A673 (cell line): ENCODE measurements around the gene ACE. TPM values are rescaled to one million over a fixed set of nuclear protein-coding genes. Genes with fewer than 3 reads are reported as not detected.

Source experiments
- BruUV-seq: library from RNA; stranded (reverse); fragments of 400-500 nt; replicated peaks from 2 replicates; lab custom pipeline; 2021; lab: Mats Ljungman, UMichigan
- CTCF ChIA-PET: fragments of 300-600 bp; sonication (Branson Sonifier 250); formaldehyde crosslinking; loops from one replicate; lab custom pipeline; 2022; ENCODE audit warnings: antibody characterized with exemption; lab: Charles Lee
- POLR2A ChIA-PET: fragments of 300-600 bp; sonication (Branson Sonifier 250); formaldehyde crosslinking; loops from one replicate; lab custom pipeline; 2022; ENCODE audit warnings: antibody characterized with exemption; ENCODE audit not compliant: low non-redundant PET; lab: Charles Lee
- DNase-seq: peaks from one replicate; pipeline ENCODE4 v3.0.0-alpha.2; 2015; ENCODE audit warnings: low spot score
- H3K27ac ChIP-seq: fragments of 200-600 bp; sonication (generic); 2 replicates; pipeline ENCODE4 v1.5.1; 2016; ENCODE audit warnings: mixed run types, low read depth, mild to moderate bottlenecking, mixed read lengths, antibody characterized with exemption, low read length; ENCODE audit not compliant: poor library complexity, severe bottlenecking
- H3K27me3 ChIP-seq: fragments of 200-600 bp; sonication (generic); replicated peaks from 2 replicates; pipeline ENCODE4 v1.6.1; 2017; ENCODE audit warnings: mixed run types, low read depth, mild to moderate bottlenecking, mixed read lengths, antibody characterized with exemption, low read length; ENCODE audit not compliant: insufficient read depth, poor library complexity
- H3K36me3 ChIP-seq: fragments of 200-600 bp; sonication (generic); 2 replicates; pipeline ENCODE4 v1.6.1; 2016; ENCODE audit warnings: mixed run types, mild to moderate bottlenecking, mixed read lengths, antibody characterized with exemption, low read length; ENCODE audit not compliant: insufficient read depth, poor library complexity, severe bottlenecking
- H3K4me1 ChIP-seq: fragments of 200-600 bp; sonication (generic); 2 replicates; pipeline ENCODE4 v1.6.1; 2017; ENCODE audit warnings: mixed run types, mild to moderate bottlenecking, mixed read lengths, antibody characterized with exemption, low read length; ENCODE audit not compliant: insufficient read depth, poor library complexity, severe bottlenecking
- H3K4me3 ChIP-seq: fragments of 200-600 bp; sonication (generic); 2 replicates; pipeline ENCODE4 v1.5.1; 2016; ENCODE audit warnings: low read depth, mixed run types, mild to moderate bottlenecking, mixed read lengths, low read length; ENCODE audit not compliant: poor library complexity, severe bottlenecking
- H3K9me3 ChIP-seq: fragments of 200-600 bp; sonication (generic); 2 replicates; pipeline ENCODE4 v1.6.1; 2016; ENCODE audit warnings: mixed run types, low read depth, mild to moderate bottlenecking, mixed read lengths, antibody characterized with exemption, low read length; ENCODE audit not compliant: poor library complexity, severe bottlenecking
- CTCF ChIP-seq: fragments of 300-800, 200-600 bp; sonication (generic); conservative IDR thresholded peaks from 2 replicates; pipeline ENCODE4 v1.5.1; 2017; ENCODE audit warnings: low read depth, mild to moderate bottlenecking, antibody characterized with exemption, low read length, moderate library complexity, mixed read lengths
- EZH2 ChIP-seq: fragments of 200-600 bp; sonication (generic); IDR thresholded peaks from 2 replicates; pipeline ENCODE4 v1.6.1; 2017; ENCODE audit warnings: borderline replicate concordance, low read depth, mild to moderate bottlenecking, mixed read lengths, antibody characterized with exemption, low read length; ENCODE audit not compliant: poor library complexity, severe bottlenecking
- intact Hi-C: fragments of 100-400 bp; cut with micrococcal nuclease; formaldehyde crosslinking; loops from one replicate; pipeline ENCODE4 v1.10.0; 2022; ENCODE audit not compliant: unreplicated experiment
- total RNA-seq: library from RNA; stranded (reverse); gene quantifications from 2 replicates; pipeline ENCODE4 v1.2.3, GENCODE V29; 2021

The ACE gene
- total RNA-seq, 1 experiment from 2014 or later, result 2.1 TPM

GRCh38 chr17:63546308-63547082 lies 69.6 kb downstream of the ACE start:
- BruUV-seq, result no TSS peak
- ChIA-PET POLR2A (no interaction called here), CTCF (no interaction called here)
- Histone ChIP-seq H3K9me3 (no peaks in the 10 kb centered on the region), H3K27ac (no peak overlapping the region), H3K36me3 (no peaks in the 10 kb centered on the region), H3K4me1 (peaks cover 4% of the 10 kb centered on the region), H3K27me3 (no peaks in the 10 kb centered on the region), H3K4me3 (no peak overlapping the region)
- TF ChIP-seq CTCF (no peak), EZH2 (no peak)
- intact Hi-C loops, result no loop called here
- no peak for DNase-seq

- DNase-seq, result no peak
- H3K27ac ChIP-seq, result no peak overlapping the region
- intact Hi-C loops, result no loop called here
- H3K4me3 ChIP-seq, result no peak overlapping the region
- no TSS peak for BruUV-seq
- H3K36me3 ChIP-seq, result no peaks in the 10 kb centered on the region
- H3K4me1 ChIP-seq, result peaks cover 4% of the 10 kb centered on the region
- no peaks in the 10 kb centered on the region for H3K27me3 ChIP-seq
- TF ChIP-seq EZH2, result no peak
- TF ChIP-seq CTCF, result no peak
- POLR2A ChIA-PET, result no interaction called here
- CTCF ChIA-PET, result no interaction called here
- no peaks in the 10 kb centered on the region for H3K9me3 ChIP-seq
Observed at GRCh38 chr17:63547083-63547523, 70.2 kb downstream of the ACE start.

Other genes starting within 250 kb of the ACE start
- gene CYB561, start 30.8 kb upstream of the ACE start, total RNA-seq, result 28.8 and 29.1 TPM in 2 replicates
- not detected in 2 replicates for gene KCNH6, start 46.3 kb downstream of the ACE start, total RNA-seq
- gene DCAF7, start 73.4 kb downstream of the ACE start, total RNA-seq, result 116 and 138 TPM in 2 replicates
- 38.7 and 39.0 TPM in 2 replicates for gene TACO1, start 123.8 kb downstream of the ACE start, total RNA-seq
- 25.9 and 27.8 TPM in 2 replicates for gene MAP3K3, start 145.4 kb downstream of the ACE start, total RNA-seq
- gene LIMD2, start 223.1 kb downstream of the ACE start, total RNA-seq, result 119 and 127 TPM in 2 replicates